ENCODE data around the gene EPG5. TPM values are rescaled to one million over a fixed set of nuclear protein-coding genes. Genes with fewer than 3 reads are reported as not detected.
A peak's percentile ranks its signal among the peaks of the same experiment; 100 is the strongest.

EPG5 gene
- total RNA-seq, 4 donors from 2014 or later = 18.7 to 30.3 (median 24.0) TPM

- Histone ChIP-seq H3K4me3 (no peak overlapping the region), H3K27me3 (peaks cover 34 to 37% (median 34%) of the 10 kb centered on the region in 3 donors), H3K4me1 (peaks cover 4 to 7% of the 10 kb centered on the region in 2 donors), H3K9me3 (no peaks in the 10 kb centered on the region), H3K27ac (no peak overlapping the region), H3K36me3 (no peaks in the 10 kb centered on the region)
- ATAC-seq = no peak
- DNase-seq = no peak
- intact Hi-C loops (cut with DNase I; ENCODE audit: low total_unique reads) (no loop called here), in situ Hi-C loops (cut with MboI; ENCODE audit: low sequenced_read_pairs in 4 of 4) (no loop called here)
- TF ChIP-seq, protein P1, sequence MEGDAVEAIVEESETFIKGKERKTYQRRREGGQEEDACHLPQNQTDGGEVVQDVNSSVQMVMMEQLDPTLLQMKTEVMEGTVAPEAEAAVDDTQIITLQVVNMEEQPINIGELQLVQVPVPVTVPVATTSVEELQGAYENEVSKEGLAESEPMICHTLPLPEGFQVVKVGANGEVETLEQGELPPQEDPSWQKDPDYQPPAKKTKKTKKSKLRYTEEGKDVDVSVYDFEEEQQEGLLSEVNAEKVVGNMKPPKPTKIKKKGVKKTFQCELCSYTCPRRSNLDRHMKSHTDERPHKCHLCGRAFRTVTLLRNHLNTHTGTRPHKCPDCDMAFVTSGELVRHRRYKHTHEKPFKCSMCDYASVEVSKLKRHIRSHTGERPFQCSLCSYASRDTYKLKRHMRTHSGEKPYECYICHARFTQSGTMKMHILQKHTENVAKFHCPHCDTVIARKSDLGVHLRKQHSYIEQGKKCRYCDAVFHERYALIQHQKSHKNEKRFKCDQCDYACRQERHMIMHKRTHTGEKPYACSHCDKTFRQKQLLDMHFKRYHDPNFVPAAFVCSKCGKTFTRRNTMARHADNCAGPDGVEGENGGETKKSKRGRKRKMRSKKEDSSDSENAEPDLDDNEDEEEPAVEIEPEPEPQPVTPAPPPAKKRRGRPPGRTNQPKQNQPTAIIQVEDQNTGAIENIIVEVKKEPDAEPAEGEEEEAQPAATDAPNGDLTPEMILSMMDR (IDR thresholded peaks at IDR 0.05 in 4 of 5, conservative IDR thresholded peaks at IDR 0.05 in 1 of 5) = no peak
- no peak for TF ChIP-seq POLR2A (IDR thresholded peaks at IDR 0.05)
Observed at GRCh38 chr18:45841060-45841764, 125.9 kb downstream of the EPG5 start.

DNA sequence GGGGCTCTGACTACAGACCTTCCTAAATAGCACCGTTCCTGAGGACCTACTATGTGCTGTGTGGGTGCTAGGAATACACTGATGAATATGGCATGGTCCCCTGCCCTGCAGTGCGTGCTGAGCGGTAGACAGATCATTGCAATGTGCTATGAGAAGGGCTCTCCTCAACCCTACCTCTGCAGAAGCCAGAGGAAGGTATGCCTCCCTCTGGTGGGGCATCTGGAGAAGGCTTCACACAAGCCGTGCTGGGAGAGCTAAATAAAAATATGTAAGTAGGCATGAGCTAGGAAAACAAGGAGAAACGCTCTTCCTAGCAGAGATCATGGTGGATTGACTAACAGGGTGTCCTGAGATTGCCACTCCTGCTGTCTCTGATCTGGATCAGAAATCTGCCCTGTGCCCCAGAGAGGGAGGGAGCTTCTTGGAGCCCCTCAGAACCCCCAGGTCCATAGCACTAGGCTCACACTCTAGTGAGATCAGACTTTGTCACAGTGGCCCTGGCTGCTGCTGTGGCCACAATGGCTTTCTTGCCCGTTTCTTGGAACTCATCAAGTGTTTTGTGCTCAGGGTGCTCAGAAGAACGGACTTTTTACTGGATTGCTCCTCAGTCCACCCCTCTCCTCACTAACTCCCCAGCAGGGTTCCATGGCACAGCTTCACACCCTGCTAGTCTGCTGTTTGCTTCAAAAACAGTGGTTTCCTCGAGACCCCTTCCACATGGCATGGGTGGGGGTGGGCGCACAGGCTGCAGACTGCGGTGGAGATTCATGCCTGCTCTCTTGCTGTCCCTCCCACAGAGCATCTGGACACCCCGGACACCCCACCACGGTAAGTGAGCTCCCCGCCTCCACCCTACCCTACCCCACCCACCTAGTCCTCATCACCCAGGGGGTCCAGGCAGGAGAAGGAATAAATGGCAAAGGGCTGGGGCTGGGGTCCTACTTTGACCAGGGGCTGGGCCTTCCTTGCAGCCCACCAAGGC is 127.4 kb downstream of the EPG5 start:
- DNase-seq = no peak
- Histone ChIP-seq H3K27ac (no peak overlapping the region), H3K9me3 (no peaks in the 10 kb centered on the region), H3K36me3 (no peaks in the 10 kb centered on the region), H3K4me1 (peaks cover 4 to 7% of the 10 kb centered on the region in 2 donors), H3K4me3 (no peak overlapping the region), H3K27me3 (peaks cover 39 to 42% (median 40%) of the 10 kb centered on the region in 3 donors)
- ATAC-seq = peak in 1 of 2 donors; percentile 49
- in situ Hi-C loops (cut with MboI; ENCODE audit: low sequenced_read_pairs in 4 of 4) = loop anchor here in 1 of 4 donors (10.0 kb wide), 1 partner anchor 65 kb away; no protein-coding TSS in a partner anchor
- no peak for TF ChIP-seq POLR2A (IDR thresholded peaks at IDR 0.05)
- TF ChIP-seq, protein P1 (IDR thresholded peaks at IDR 0.05 in 4 of 5, conservative IDR thresholded peaks at IDR 0.05 in 1 of 5) = peak in 2 of 5 experiments; percentile 12 to 27
- intact Hi-C loops (cut with DNase I; ENCODE audit: low total_unique reads) = loop anchor here (1.0 kb wide), 1 partner anchor 148 kb away; no protein-coding TSS in a partner anchor

- DNase-seq (no peak), ATAC-seq (peak in 1 of 2 donors; percentile 34)
- Histone ChIP-seq H3K4me3 (peak overlapping the region; percentile 21 to 35 (median 33)), H3K27me3 (peaks cover 39 to 42% (median 40%) of the 10 kb centered on the region in 3 donors), H3K4me1 (peaks cover 4 to 7% of the 10 kb centered on the region in 2 donors), H3K36me3 (no peaks in the 10 kb centered on the region), H3K27ac (no peak overlapping the region), H3K9me3 (no peaks in the 10 kb centered on the region)
- intact Hi-C loops (cut with DNase I; ENCODE audit: low total_unique reads) (loop anchor here (1.0 kb wide), 1 partner anchor 147 kb away; no protein-coding TSS in a partner anchor), in situ Hi-C loops (cut with MboI; ENCODE audit: low sequenced_read_pairs in 4 of 4) (loop anchor here in 1 of 4 donors (10.0 kb wide), 1 partner anchor 64 kb away; no protein-coding TSS in a partner anchor)
- TF ChIP-seq POLR2A (IDR thresholded peaks at IDR 0.05) = no peak
- TF ChIP-seq, protein P1 (IDR thresholded peaks at IDR 0.05 in 4 of 5, conservative IDR thresholded peaks at IDR 0.05 in 1 of 5) = no peak
Observed at GRCh38 chr18:45838302-45839070, 128.6 kb downstream of the EPG5 start.
